Measurements from ENCODE around the gene SAMD4A.

- no peak for TF ChIP-seq CTCF (conservative IDR thresholded peaks at IDR 0.05 in 1 of 2, IDR thresholded peaks at IDR 0.05 in 1 of 2; ENCODE audit: low read depth in 1 of 2, low read length in 2 of 2)
- TF ChIP-seq EZH2 (IDR thresholded peaks at IDR 0.05; ENCODE audit: low read length, missing control alignments), result no peak
Observed at GRCh38 chr14:54672688-54673087, 105.8 kb downstream of the SAMD4A start.

Data from fibroblast of lung (primary cell).